A673 (cell line): Measurements from ENCODE around the gene POLG2. TPM values are rescaled to one million over a fixed set of nuclear protein-coding genes. Genes with fewer than 3 reads are reported as not detected.

Experiments
- BruUV-seq: library from RNA; stranded (reverse); fragments of 400-500 nt; replicated peaks from 2 replicates; lab custom pipeline; 2021; lab: Mats Ljungman, UMichigan
- CTCF ChIA-PET: fragments of 300-600 bp; sonication (Branson Sonifier 250); formaldehyde crosslinking; loops from one replicate; lab custom pipeline; 2022; ENCODE audit warnings: antibody characterized with exemption; lab: Charles Lee
- POLR2A ChIA-PET: fragments of 300-600 bp; sonication (Branson Sonifier 250); formaldehyde crosslinking; loops from one replicate; lab custom pipeline; 2022; ENCODE audit warnings: antibody characterized with exemption; ENCODE audit not compliant: low non-redundant PET; lab: Charles Lee
- DNase-seq: peaks from one replicate; pipeline ENCODE4 v3.0.0-alpha.2; 2015; ENCODE audit warnings: low spot score
- H3K27ac ChIP-seq: fragments of 200-600 bp; sonication (generic); 2 replicates; pipeline ENCODE4 v1.5.1; 2016; ENCODE audit warnings: mixed run types, low read depth, mild to moderate bottlenecking, mixed read lengths, antibody characterized with exemption, low read length; ENCODE audit not compliant: poor library complexity, severe bottlenecking
- H3K27me3 ChIP-seq: fragments of 200-600 bp; sonication (generic); replicated peaks from 2 replicates; pipeline ENCODE4 v1.6.1; 2017; ENCODE audit warnings: mixed run types, low read depth, mild to moderate bottlenecking, mixed read lengths, antibody characterized with exemption, low read length; ENCODE audit not compliant: insufficient read depth, poor library complexity
- H3K36me3 ChIP-seq: fragments of 200-600 bp; sonication (generic); 2 replicates; pipeline ENCODE4 v1.6.1; 2016; ENCODE audit warnings: mixed run types, mild to moderate bottlenecking, mixed read lengths, antibody characterized with exemption, low read length; ENCODE audit not compliant: insufficient read depth, poor library complexity, severe bottlenecking
- H3K4me1 ChIP-seq: fragments of 200-600 bp; sonication (generic); 2 replicates; pipeline ENCODE4 v1.6.1; 2017; ENCODE audit warnings: mixed run types, mild to moderate bottlenecking, mixed read lengths, antibody characterized with exemption, low read length; ENCODE audit not compliant: insufficient read depth, poor library complexity, severe bottlenecking
- H3K4me3 ChIP-seq: fragments of 200-600 bp; sonication (generic); 2 replicates; pipeline ENCODE4 v1.5.1; 2016; ENCODE audit warnings: low read depth, mixed run types, mild to moderate bottlenecking, mixed read lengths, low read length; ENCODE audit not compliant: poor library complexity, severe bottlenecking
- H3K9me3 ChIP-seq: fragments of 200-600 bp; sonication (generic); 2 replicates; pipeline ENCODE4 v1.6.1; 2016; ENCODE audit warnings: mixed run types, low read depth, mild to moderate bottlenecking, mixed read lengths, antibody characterized with exemption, low read length; ENCODE audit not compliant: poor library complexity, severe bottlenecking
- EZH2 ChIP-seq: fragments of 200-600 bp; sonication (generic); IDR thresholded peaks from 2 replicates; pipeline ENCODE4 v1.6.1; 2017; ENCODE audit warnings: borderline replicate concordance, low read depth, mild to moderate bottlenecking, mixed read lengths, antibody characterized with exemption, low read length; ENCODE audit not compliant: poor library complexity, severe bottlenecking
- intact Hi-C: fragments of 100-400 bp; cut with micrococcal nuclease; formaldehyde crosslinking; loops from one replicate; pipeline ENCODE4 v1.10.0; 2022; ENCODE audit not compliant: unreplicated experiment
- total RNA-seq: library from RNA; stranded (reverse); gene quantifications from 2 replicates; pipeline ENCODE4 v1.2.3, GENCODE V29; 2021
- TF ChIP-seq, protein P1 (sequence below): fragments of 300-800, 200-600 bp; sonication (generic); conservative IDR thresholded peaks from 2 replicates; pipeline ENCODE4 v1.5.1; 2017; ENCODE audit warnings: low read depth, mild to moderate bottlenecking, antibody characterized with exemption, low read length, moderate library complexity, mixed read lengths

Gene POLG2
- total RNA-seq, 1 experiment from 2014 or later: 25.6 TPM

DNA sequence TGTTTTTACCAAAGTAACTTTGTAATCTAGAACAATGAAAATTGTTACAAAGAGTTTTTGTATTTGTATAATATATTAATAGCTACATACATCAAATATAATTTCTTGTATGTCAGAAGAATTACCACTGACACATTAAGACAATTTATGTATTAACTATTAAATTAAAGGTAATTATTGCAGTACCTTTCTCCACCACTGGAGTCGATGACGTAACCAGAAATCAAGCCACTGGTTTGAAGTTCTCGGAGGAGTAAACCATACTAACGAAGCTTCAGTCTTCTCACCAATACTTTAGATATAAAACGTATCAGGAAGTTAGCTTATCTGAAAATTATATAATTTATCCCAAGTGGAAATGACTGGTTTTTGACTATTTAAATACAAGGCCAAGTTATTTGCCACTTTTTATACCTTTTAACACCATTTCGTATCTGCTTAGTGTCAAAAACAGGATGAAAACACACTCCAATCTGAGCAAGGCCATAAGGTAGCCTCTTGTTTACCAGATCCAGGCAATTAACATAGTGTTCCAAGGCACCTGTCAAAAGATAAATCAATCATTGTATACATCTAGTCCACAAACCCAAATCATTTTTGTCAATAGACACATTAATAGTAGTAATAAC, 4.3 kb downstream of the POLG2 start:
- peaks cover 13% of the 10 kb centered on the region for H3K4me1 ChIP-seq
- no peak overlapping the region for H3K4me3 ChIP-seq
- no peak overlapping the region for H3K27ac ChIP-seq
- ChIA-PET POLR2A (interaction anchor here (0.6 kb wide), 1 partner anchor 169 kb away, joined by 4 read pairs; no protein-coding TSS in a partner anchor), CTCF (interaction anchor here (0.6 kb wide), 1 partner anchor 11 kb away, joined by 5 read pairs; no protein-coding TSS in a partner anchor)
- no TSS peak for BruUV-seq
- DNase-seq: peak; percentile 56
- intact Hi-C loops: no loop called here
- H3K36me3 ChIP-seq: peaks cover 57% of the 10 kb centered on the region
- TF ChIP-seq, protein P1, sequence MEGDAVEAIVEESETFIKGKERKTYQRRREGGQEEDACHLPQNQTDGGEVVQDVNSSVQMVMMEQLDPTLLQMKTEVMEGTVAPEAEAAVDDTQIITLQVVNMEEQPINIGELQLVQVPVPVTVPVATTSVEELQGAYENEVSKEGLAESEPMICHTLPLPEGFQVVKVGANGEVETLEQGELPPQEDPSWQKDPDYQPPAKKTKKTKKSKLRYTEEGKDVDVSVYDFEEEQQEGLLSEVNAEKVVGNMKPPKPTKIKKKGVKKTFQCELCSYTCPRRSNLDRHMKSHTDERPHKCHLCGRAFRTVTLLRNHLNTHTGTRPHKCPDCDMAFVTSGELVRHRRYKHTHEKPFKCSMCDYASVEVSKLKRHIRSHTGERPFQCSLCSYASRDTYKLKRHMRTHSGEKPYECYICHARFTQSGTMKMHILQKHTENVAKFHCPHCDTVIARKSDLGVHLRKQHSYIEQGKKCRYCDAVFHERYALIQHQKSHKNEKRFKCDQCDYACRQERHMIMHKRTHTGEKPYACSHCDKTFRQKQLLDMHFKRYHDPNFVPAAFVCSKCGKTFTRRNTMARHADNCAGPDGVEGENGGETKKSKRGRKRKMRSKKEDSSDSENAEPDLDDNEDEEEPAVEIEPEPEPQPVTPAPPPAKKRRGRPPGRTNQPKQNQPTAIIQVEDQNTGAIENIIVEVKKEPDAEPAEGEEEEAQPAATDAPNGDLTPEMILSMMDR: peak; percentile 54
- no peak for TF ChIP-seq EZH2
- H3K9me3 ChIP-seq: no peaks in the 10 kb centered on the region
- no peaks in the 10 kb centered on the region for H3K27me3 ChIP-seq

DNA sequence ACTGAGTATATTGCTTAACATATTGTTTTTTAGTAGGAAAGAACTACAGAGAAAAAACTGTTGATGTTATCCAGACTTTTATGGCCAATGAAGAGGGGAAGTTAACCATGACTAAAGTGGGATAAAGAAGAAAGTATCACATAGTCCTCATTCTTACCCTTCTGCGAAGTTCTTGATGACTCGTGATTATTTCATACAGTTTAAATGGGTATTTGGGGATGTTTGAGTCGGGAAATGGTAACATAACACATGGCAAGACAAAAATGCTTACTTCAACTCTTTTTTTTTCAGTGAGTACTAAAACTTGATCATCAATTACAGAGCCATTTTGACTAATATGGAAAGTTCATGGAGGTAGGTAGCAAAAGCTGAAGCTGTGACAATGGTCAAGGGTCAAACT, 4.9 kb downstream of the POLG2 start:
- DNase-seq: no peak
- no peak for TF ChIP-seq EZH2
- TF ChIP-seq, protein P1: no peak
- H3K27ac ChIP-seq: no peak overlapping the region
- intact Hi-C loops: no loop called here
- ChIA-PET POLR2A (no interaction called here), CTCF (interaction anchor here (1.6 kb wide), 1 partner anchor 73 kb away, joined by 20 read pairs; no protein-coding TSS in a partner anchor)
- no TSS peak for BruUV-seq
- H3K4me3 ChIP-seq: no peak overlapping the region
- H3K9me3 ChIP-seq: no peaks in the 10 kb centered on the region
- peaks cover 59% of the 10 kb centered on the region for H3K36me3 ChIP-seq
- H3K4me1 ChIP-seq: peaks cover 11% of the 10 kb centered on the region
- no peaks in the 10 kb centered on the region for H3K27me3 ChIP-seq

DNA sequence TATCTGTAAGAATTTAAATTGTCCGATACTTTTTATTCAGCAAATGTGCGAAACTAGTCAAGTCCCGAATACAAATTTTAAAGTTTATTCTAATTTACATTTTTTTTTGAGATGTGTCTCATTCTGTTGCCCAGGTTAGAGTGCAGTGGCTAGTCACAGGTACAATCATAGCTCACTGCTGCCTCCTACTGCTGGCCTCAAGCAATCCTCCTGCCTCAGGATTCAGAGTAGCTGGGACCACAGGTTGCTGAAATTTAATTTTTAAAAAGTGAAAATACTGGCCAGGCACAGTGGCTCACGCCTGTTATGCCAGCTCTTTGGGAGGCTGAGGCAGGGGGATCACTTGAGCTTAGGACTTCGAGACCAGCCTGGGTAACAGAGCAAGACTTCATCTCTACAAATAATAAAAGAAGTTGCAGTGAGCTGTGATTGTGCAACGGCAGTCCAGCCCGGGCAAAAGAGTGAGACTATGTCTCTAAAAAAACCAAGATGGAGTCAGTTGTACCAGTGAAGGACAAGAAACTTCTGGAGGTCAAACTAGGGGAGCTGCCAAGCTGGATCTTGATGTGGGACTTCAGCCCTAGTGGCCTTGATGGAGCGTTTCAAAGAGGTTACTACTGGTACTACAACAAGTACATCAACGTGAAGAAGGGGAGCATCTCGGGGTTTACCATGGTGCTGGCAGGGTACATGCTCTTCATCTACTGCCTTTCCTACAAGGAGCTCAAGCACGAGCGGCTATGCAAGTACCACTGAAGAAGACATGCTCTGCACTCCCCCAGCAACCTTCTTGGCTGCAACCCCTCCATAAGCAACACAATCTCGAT, 5.6 kb downstream of the POLG2 start:
- POLR2A ChIA-PET: no interaction called here

More for the DNA sequence above, 5.6 kb downstream of the POLG2 start:
- BruUV-seq: no TSS peak
- no peaks in the 10 kb centered on the region for H3K27me3 ChIP-seq
- H3K9me3 ChIP-seq: no peaks in the 10 kb centered on the region
- H3K36me3 ChIP-seq: peaks cover 65% of the 10 kb centered on the region
- peaks cover 11% of the 10 kb centered on the region for H3K4me1 ChIP-seq
- CTCF ChIA-PET: interaction anchor here (0.7 to 1.6 kb wide), 2 partner anchors 62 to 72 kb away, joined by 4 to 20 read pairs; no protein-coding TSS in a partner anchor
- DNase-seq: no peak
- no peak overlapping the region for H3K4me3 ChIP-seq
- H3K27ac ChIP-seq: no peak overlapping the region
- TF ChIP-seq, protein P1: peak; percentile 64
- TF ChIP-seq EZH2: no peak
- intact Hi-C loops: no loop called here
